Activated B cell treated with CpG ODN at 0.5 μM for 24 hours (primary cell): ENCODE data around the gene PHACTR1. TPM values are rescaled to one million over a fixed set of nuclear protein-coding genes. Genes with fewer than 3 reads are reported as not detected.

Source experiments
- ATAC-seq: fragments of 200-7000 bp; cut with Tn5 transposase; one replicate; pipeline ENCODE4 v1.10.0; 2021; ENCODE audit warnings: low read depth, mild to moderate bottlenecking, moderate library complexity
- CTCF ChIA-PET: fragments of 350-600 bp; sonication (Branson Sonifier 250); formaldehyde crosslinking; loops from one replicate; lab custom pipeline; 2021; ENCODE audit warnings: antibody characterized with exemption; lab: Charles Lee
- POLR2A ChIA-PET: fragments of 350-600 bp; sonication (Branson Sonifier 250); formaldehyde crosslinking; loops from one replicate; lab custom pipeline; 2021; ENCODE audit warnings: antibody characterized with exemption; lab: Charles Lee
- DNase-seq: peaks from one replicate; pipeline ENCODE4 v3.0.0; 2022
- H3K27ac Mint-ChIP-seq: one replicate; pipeline ENCODE4 v1.8.0; 2020; ENCODE audit warnings: mixed read lengths
- H3K27me3 Mint-ChIP-seq: one replicate; pipeline ENCODE4 v1.8.0; 2021; ENCODE audit warnings: mixed read lengths
- H3K36me3 Mint-ChIP-seq: one replicate; pipeline ENCODE4 v1.8.0; 2021; ENCODE audit warnings: low read depth, mixed read lengths
- H3K4me1 Mint-ChIP-seq: one replicate; pipeline ENCODE4 v1.8.0; 2021; ENCODE audit warnings: mixed read lengths
- H3K4me3 Mint-ChIP-seq: one replicate; pipeline ENCODE4 v1.8.0; 2020; ENCODE audit warnings: mild to moderate bottlenecking, mixed read lengths
- H3K9me3 Mint-ChIP-seq: one replicate; pipeline ENCODE4 v1.8.0; 2020; ENCODE audit warnings: mixed read lengths
- intact Hi-C: fragments of 100-400 bp; cut with micrococcal nuclease; formaldehyde crosslinking; loops from one replicate; pipeline ENCODE4 v1.15.1; 2024
- total RNA-seq: library from RNA; stranded (reverse); gene quantifications from 2 replicates; pipeline ENCODE4 v1.2.3, GENCODE V29; 2022
- TF ChIP-seq, protein P1 (sequence below): fragments of 200-600 bp; IDR thresholded peaks from one replicate; pipeline ENCODE4 v1.8.0; 2022; ENCODE audit warnings: antibody characterized with exemption, mild to moderate bottlenecking

PHACTR1 gene
- total RNA-seq, 1 donor from 2014 or later, result 115 TPM

DNA sequence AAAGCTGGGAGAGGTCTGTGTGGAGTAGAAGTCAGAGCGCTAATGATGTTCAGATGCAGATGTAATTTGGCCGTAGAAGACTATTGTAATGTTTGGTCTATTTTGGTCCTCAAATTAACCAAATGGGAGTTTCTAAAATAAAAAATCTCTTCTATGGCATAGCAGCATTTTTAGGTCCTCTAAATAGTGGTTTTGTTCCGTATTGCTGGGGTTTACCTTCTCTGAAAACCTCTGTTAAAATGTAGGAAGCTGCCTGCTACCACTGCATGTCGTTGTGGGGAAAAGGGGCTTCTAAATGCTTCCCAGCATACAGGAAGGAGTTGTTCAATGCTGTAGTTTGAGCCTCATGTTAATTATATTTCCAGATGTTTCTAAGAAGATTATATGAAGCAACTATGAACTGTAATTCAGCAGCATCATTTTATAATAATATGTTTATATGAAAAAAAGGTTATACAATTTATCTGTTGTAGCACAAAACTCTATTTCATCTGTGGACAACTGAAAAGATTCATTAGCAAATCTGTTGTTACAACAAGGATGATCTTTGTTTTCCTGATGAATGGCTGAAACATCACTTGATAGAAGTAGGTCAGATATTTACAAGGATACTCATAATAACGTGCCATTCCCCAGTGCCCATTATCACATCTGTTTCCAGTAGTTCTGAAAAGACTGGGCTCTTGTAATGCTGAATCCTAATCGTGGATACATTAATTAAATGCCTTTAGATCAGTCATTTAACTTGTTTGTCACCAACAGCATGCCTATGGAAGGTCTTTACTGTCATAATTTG is 355.2 kb downstream of the PHACTR1 start:
- peaks cover 10% of the 10 kb centered on the region for H3K27me3 Mint-ChIP-seq
- ChIA-PET CTCF (no interaction called here), POLR2A (no interaction called here)
- peaks cover 10% of the 10 kb centered on the region for H3K4me1 Mint-ChIP-seq
- no peak overlapping the region for H3K4me3 Mint-ChIP-seq
- DNase-seq (no peak), ATAC-seq (no peak)
- no peaks in the 10 kb centered on the region for H3K36me3 Mint-ChIP-seq
- TF ChIP-seq, protein P1, sequence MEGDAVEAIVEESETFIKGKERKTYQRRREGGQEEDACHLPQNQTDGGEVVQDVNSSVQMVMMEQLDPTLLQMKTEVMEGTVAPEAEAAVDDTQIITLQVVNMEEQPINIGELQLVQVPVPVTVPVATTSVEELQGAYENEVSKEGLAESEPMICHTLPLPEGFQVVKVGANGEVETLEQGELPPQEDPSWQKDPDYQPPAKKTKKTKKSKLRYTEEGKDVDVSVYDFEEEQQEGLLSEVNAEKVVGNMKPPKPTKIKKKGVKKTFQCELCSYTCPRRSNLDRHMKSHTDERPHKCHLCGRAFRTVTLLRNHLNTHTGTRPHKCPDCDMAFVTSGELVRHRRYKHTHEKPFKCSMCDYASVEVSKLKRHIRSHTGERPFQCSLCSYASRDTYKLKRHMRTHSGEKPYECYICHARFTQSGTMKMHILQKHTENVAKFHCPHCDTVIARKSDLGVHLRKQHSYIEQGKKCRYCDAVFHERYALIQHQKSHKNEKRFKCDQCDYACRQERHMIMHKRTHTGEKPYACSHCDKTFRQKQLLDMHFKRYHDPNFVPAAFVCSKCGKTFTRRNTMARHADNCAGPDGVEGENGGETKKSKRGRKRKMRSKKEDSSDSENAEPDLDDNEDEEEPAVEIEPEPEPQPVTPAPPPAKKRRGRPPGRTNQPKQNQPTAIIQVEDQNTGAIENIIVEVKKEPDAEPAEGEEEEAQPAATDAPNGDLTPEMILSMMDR, result no peak
- intact Hi-C loops, result no loop called here
- H3K27ac Mint-ChIP-seq, result no peak overlapping the region
- no peaks in the 10 kb centered on the region for H3K9me3 Mint-ChIP-seq

DNA sequence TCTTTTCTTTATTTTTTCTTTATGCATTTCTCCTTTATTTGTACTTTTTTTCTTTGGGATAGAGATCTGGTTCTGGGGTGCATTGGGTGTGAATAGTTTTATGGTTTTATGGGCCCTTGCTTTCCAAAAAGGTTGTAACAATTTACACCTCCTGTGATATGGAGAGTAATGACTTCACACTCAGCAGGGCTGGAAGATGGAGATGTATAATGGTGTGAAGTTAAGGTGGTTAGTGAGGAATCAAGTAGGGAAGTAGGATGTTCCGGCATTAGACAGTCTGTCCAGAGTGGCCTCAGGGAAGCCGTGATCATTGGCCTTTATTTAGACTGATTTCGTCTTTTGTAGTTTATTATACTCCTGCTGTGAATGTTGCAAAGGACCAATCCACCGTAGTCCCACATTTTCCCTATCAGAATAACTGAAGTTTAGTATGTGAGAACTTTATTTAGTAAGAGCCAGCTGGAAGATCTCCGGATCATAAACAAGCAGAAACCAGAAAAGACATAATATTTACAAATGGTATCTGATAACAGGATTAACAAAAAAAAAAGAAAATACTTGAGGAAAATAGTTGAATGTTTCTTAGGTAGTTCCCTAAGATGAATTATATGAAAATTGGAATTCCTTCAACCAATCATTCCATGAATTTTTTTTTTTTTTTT is 356.2 kb downstream of the PHACTR1 start:
- CTCF ChIA-PET, result no interaction called here
- Mint-ChIP-seq H3K4me1 (peaks cover 10% of the 10 kb centered on the region), H3K4me3 (no peak overlapping the region), H3K27me3 (peaks cover 17% of the 10 kb centered on the region), H3K9me3 (no peaks in the 10 kb centered on the region), H3K36me3 (no peaks in the 10 kb centered on the region), H3K27ac (no peak overlapping the region)
- intact Hi-C loops, result no loop called here
- DNase-seq (no peak), ATAC-seq (no peak)
- POLR2A ChIA-PET, result no interaction called here
- TF ChIP-seq, protein P1, result no peak

DNA sequence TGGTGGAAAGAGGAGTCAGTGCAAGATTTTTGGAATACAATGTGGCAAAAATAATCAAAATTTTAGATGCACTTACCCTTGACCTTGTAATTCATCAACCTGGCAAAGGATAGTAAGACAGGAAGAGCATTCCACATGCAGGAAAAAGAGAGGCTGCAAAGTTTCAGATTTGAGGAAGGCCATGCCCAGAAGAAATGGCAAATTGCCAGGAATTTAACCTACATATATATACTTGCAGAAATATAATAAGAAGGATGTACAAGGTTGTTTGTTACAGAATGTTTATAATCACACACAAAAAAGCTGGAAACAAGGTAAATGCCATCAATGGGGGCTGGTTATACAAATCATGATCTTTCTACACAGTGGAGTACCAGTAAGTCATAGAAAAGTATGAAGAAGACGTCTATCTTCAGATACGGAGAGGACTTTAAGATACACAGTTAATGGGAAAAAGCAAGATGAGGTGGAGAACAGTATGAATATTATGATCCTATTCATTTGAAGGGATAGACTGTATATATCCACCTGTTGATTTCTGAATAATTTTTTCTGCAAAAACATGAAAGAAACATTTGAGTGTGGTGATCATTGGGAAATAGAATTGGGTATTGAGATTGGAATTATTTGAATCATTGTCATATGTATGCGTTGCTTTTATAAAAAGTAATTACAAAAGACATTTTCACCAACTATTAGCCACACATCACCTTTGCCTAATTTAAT is 358.0 kb downstream of the PHACTR1 start:
- intact Hi-C loops, result no loop called here
- CTCF ChIA-PET, result no interaction called here
- no peak for DNase-seq

DNA sequence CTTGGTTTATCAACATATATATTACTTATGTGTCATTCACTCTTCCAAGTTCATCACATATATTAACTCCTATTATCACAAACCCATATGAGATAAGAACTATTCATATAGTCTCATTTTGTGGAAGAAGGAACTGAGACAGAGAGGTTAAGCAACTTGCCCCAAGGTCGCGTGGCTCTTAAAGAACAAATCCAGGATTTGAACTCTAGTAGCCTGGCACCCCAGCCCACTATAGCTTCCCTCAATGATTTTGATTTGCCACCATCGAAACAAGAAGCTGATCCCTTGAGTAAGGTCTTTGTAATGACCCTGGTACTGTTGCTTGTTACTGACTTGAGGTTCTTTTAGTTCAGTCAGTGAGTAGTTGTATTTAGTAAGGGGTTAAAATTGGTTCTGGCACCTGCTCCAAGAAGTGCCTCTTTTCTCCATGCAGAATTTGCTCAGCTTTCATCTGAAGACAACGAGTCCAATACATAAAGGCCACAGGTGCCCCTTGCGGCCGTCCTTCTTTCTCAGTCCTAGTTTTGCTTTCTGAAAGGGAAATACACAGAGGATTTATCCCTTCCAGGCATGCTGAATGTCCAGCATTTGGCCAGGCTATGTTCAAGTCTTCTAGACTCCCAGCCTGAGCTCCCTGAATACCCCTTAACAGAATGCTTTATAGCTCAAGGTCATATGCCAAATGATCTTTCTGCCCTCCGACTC is 358.7 kb downstream of the PHACTR1 start:
- no peaks in the 10 kb centered on the region for H3K9me3 Mint-ChIP-seq
- ATAC-seq (no peak), DNase-seq (no peak)
- peaks cover 17% of the 10 kb centered on the region for H3K27me3 Mint-ChIP-seq
- TF ChIP-seq, protein P1, result no peak
- ChIA-PET CTCF (no interaction called here), POLR2A (no interaction called here)
- H3K4me1 Mint-ChIP-seq, result no peaks in the 10 kb centered on the region
- intact Hi-C loops, result no loop called here
- H3K36me3 Mint-ChIP-seq, result no peaks in the 10 kb centered on the region
- H3K27ac Mint-ChIP-seq, result no peak overlapping the region
- no peak overlapping the region for H3K4me3 Mint-ChIP-seq

More for the DNA sequence above, 358.0 kb downstream of the PHACTR1 start:
- Mint-ChIP-seq H3K36me3 (no peaks in the 10 kb centered on the region), H3K9me3 (no peaks in the 10 kb centered on the region), H3K27me3 (peaks cover 17% of the 10 kb centered on the region), H3K4me1 (no peaks in the 10 kb centered on the region), H3K27ac (no peak overlapping the region), H3K4me3 (no peak overlapping the region)
- no peak for ATAC-seq
- POLR2A ChIA-PET, result no interaction called here
- TF ChIP-seq, protein P1, result no peak
